Medulla oblongata (tissue), 1 donor: ENCODE results near the gene UVRAG.

Experiments
- DNase-seq: peaks from one replicate; pipeline ENCODE4 v3.0.0-alpha.2; 2015; ENCODE audit errors: extremely low spot score

The UVRAG gene

DNA sequence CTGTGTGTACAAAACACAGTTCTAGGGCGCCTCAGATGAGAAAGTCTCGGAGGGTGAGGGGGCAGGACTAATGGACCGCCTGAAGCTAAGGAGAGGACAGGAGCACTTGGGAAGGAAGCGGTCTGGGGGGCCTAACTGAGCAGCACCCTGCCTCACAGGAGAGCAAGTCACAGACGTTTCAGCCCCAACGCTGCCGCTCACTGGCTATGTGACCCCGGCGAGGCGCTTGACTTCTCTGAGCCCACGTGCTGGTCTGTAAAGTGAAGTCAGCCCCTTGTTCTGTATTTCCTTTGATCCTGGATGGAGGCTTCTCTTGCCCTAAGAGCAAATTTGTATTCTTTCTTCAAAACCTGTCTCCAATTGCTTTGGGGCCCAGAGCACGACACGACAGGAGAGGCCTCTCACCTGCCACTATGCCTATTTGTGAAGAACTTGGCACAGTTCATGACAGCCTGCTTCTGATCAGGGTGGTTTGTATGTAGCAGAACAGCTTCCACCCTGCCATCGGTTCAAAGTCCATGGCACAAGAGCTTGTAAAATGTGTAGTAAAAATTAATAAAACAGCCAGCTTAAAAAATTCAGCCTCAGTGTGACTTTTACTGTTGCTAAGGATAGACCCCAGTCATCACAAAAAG is 332.2 kb downstream of the UVRAG start:
- DNase-seq, result no peak

DNA sequence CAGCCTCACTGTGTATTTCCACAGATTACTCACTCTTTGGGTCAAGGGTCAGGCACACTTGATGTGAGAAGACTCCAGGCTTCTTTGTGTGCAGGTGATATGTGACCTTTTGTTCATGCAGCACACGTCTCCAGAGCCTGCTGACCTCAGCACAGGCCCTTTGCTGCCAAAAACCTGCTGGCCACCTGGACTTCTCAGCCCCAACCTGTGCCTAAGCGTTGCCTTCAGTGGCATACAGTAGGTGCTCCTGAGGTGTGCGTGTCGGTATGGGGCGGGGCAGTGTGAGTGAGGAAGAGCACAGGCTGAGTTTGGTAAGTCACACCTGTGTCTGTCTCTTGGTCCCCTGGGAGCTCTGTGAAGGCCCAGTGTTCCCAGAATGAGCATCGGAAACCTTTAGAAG is 333.2 kb downstream of the UVRAG start:
- no peak for DNase-seq

DNA sequence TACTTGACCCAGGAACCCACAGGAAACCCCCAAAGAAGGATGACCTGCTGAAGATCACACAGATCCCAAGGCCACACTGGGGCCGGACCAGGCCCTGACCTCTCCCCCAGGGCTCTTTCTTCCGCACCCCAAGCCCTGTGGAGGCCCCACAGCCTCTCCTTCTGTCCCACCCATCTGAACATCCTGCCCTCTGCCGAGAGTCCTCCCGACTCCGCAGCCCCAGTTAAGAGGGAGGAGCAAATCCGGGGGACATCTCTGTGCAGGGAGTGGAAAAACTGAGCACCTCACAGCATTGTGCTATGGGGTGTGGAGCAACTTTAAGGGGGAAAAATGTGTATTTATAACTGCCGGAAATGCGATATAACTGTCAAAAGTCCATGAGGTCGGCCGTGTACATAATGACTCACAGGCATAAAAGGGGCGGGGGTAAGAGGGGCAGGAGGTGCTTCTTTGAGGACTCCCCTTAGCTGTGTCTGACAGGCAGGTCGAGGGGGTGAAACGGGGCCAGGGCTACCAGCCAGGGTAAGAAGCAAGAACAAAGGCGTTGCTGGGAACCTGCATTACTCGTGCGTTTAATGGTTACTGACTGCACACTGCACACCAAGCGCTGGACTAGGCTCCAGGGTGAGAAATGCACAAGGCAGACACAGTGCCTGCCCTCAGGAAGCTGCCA is 334.1 kb downstream of the UVRAG start:
- DNase-seq, result no peak

GRCh38 chr11:76149713-76150112 is 334.7 kb downstream of the UVRAG start:
- no peak for DNase-seq

- DNase-seq, result no peak
Observed at GRCh38 chr11:76150141-76150540, 335.1 kb downstream of the UVRAG start.

- DNase-seq, result no peak
Observed at GRCh38 chr11:76151556-76152085, 336.6 kb downstream of the UVRAG start.

DNA sequence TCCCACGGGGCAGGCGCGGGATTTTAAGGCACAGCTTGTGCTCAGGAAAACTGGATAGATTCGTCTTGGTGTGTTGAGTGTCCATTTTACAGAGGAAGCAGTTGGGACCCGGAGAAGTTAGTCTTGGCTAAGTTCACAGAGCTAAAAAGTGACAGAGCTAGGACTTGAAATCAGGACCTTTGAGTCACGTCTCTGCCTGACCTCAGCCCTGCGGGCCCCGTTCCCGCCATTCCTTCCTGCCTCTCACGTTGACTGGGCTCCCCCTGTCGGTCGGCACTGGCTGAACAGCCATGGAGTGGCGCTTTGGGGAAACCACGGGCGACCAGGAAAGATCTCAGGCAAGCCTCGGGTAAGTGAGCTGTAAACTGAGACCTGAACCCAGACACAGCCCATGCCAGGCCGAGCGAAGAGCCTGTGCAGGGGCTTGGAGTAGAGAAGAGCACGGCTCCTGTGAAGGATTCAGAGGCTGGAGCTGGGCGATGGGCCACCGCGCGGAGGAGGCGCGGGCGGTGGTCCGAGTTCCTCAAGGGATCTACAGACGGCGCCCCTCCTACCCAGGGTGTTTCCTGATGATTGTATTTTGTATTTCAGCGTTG is 337.2 kb downstream of the UVRAG start:
- DNase-seq, result peak; percentile 93

DNA sequence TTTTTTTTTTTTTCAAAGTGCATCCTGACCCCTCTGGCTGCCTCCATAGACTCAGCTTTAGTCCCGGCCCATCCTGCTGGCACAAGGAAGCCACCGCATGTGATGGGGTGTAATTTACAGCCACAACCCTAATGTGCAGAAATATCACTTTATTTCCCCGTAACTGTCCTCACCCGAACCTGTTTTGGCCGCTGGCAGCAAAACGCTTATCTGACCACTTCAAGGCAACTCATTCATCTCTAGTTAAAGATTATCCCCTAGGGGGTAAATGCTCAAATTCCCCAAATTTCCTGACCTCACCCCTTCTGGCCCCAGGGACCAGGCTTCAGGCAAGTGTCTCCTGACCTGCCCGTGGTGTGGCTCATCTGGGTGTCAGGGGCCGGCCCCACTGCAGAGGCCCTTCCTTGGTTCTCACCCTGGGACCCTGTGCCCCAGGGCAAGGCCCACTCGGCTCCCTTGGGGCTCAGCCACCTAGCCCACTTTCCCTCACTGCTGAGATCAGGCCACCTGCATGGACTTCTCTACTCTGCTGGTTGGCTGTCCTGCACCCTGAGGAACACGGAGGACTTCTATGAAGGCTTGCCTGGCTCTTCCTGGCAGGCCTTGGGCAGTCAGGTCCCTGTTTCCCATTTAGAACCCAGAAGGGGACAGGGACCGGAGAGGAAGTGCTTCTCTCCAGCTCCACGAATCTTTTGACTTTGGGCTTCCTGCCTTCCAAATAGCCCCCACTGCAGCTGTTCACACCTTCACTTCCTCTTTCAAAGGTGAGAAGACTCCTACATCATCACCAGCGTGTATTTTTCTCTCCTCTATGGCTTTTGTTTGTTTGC is 337.9 kb downstream of the UVRAG start:
- DNase-seq, result no peak

GRCh38 chr11:76153571-76153923 is 338.5 kb downstream of the UVRAG start:
- DNase-seq, result peak; percentile 50

GRCh38 chr11:76155500-76156227 is 340.7 kb downstream of the UVRAG start:
- DNase-seq, result no peak

DNA sequence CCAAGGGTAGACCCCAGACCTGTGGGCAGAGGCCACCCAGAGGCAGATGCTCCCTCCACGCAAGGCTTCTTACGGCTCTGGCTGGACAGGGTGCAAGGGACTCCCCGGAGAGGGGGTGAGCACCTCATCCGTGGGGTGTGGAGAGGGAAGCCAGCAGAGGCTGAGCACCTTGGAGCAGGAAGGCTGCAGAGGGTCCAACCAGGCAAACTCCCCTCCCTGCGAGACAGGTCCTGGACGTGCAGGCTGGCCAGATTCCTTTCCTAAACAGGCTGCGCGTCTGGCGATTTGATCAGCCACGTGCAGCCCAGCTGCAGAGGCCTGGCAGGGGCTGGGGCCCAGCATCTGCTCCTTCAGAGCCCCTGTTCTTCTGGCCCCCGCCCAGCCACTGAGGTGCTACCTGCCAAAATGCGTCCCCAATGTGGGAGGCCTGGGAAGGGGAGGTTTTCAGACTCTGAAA is 342.0 kb downstream of the UVRAG start:
- DNase-seq, result no peak

DNA sequence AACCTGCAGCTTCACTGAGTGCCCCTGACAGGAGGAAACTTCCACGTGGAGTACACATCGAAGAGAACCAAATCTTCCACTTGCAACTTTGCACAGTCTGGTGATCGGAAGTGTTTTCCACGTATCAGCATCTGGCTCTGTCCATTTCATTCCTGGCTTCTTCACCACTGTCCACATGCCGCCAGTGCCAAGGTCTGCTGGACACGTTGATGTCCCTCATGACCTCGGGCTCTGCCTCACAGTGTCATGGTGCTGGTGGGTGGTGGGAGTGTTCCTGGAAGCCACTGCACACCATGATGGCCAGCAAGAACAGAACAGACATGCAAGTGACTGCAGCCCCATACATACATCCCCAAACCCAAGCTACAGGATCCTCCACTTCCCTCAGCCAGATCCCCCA is 342.9 kb downstream of the UVRAG start:
- DNase-seq, result no peak

DNA sequence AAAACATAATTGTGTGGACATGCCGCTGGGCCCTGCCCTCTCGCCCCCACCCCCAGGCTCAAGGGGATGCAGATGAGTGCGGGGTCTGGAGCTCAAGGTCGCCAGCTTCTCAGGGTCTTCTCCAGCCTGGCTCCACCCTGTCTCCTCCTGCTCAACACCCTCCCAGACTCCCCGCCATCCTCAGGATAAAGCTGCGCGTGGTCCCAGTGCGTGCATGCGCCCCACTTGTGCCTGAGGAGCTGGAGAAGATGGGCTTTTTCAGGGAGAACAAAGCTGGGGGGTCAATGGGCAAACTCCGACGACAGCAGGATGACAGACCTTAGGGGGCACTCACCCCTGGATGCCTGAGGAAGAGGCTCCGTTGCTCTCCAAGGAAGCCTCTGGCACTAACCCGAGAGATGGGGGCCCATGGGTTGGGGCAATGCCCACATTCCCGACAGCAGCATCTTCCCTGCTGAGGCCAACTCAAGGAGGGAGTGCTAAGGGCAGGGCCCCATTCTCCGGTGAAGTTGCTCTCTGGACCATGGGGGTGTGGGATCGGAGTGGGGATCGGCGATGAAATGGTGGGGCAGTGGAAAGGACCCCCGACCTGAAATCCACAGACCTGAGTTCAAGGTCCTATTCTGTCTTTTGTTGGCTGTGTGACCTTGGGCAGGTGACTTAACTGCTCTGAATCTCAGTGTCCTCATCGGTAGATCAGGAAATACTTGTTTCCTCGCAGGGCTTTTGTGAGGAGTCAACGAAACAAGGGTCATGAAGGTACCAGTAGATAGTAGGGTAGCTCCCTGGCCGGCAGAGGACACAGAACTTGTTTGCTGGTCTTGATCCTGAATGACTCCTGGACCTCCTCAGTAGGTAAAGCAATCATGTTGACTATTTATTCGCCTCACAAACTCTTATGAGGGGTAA is 343.6 kb downstream of the UVRAG start:
- DNase-seq, result no peak

- no peak for DNase-seq
Observed at GRCh38 chr11:76159303-76159937, 344.4 kb downstream of the UVRAG start.

DNA sequence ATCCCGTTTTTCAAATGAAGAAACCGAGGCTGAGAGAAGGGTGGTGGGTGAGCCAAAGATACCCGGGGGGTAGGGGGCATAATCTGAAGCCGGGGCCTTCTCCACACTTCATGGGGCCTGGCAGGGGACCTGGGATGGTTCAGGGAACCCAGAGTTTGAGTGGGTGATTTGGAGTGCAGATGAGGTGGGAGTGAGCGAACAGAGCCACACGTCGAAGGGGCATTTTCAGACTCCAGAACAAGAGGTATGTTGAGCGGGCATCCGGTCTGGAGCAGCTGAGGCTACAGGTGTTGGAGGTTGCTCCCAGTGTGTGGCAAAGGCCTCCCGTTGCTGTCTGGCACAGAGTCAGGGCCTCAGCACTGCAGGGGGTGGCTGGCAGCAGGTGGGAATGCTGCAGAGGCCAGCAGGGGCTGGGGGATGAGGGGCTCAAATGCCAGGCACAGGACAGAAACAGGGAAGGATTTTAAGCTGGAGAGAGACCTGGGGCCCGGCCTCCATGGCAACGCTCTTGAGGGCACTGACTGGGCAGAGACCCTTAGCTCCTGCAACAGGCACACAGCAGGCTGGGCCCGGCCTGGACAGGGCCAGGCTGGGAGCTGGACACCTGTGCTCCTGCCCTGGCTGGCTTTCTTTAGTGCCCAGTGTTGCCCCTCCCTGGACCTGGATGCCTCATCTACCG is 345.1 kb downstream of the UVRAG start:
- no peak for DNase-seq

- no peak for DNase-seq
Observed at GRCh38 chr11:76160856-76161255, 345.8 kb downstream of the UVRAG start.

DNA sequence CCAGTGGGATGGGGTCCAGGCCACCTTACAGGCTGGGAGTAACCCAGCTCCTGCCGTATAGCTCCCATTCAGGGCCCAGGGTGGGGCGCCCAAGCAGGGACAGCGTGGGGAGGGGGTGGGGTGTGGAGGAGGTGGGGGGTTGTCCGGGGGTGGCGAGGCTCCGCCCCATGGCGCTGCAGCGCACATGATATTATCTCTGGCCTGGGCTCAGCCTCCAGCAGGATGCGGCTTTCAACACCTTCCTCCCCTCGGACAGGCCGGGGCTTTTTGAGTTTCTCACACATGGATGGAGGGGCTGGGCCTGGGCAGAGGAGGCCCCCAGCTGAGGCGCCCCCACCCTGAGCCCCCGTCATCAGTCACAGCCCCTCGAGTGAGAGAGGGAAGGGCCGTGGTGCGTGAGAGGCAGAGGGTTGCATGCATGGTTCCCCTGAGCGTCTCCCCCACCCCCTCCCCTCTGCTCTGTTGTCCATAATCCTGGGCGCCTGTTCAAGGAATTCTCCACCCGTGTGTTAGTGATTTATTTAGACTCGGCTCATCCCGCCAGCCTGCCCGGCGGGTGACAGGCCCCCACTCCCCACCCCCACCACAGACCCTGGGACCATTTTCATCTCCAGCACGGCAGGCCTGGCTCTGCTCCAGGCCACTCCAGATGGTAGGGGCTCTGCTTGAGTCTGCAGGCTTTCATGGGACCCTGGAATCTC is 346.4 kb downstream of the UVRAG start:
- no peak for DNase-seq
